NCI-H2196 treated with DMSO at 0.1 percent for 48 hours (cell line): ENCODE measurements around the gene PRKAR1B.
"Not testable (repeated sequence)": the region's sequence is repeated elsewhere in the genome, so short reads cannot be mapped to it uniquely, and the experiment has no call there.

Source experiments
- DNase-seq: peaks from one replicate; lab custom pipeline; 2025; ENCODE audit not compliant: unreplicated experiment; lab: John Stamatoyannopoulos, UW

PRKAR1B gene

GRCh38 chr7:651032-651728, 75.9 kb downstream of the PRKAR1B start:
- DNase-seq = no peak

- DNase-seq = no peak
Observed at GRCh38 chr7:650339-651031, 76.6 kb downstream of the PRKAR1B start.

- DNase-seq = no peak
Observed at GRCh38 chr7:646951-647350, 80.1 kb downstream of the PRKAR1B start.

DNA sequence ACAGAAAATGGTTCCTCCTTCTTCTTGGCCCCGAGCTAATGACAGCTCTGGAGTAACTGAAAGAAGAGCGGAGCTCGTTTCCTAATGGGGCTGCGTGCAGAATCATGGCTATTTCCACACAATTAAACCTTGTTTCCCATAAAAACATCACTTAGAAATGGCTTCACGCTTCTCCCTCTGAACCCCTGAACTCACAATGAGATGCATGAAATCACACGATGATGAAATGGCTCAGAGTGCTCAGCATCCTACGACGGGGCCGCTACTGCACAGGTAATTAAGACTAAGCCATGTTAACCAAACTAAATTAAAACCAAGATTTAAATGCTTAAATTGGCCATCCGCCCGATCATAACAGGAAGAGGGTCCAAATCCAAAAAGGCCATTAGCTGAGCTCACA, 80.6 kb downstream of the PRKAR1B start:
- DNase-seq = no peak

GRCh38 chr7:645606-646005, 81.5 kb downstream of the PRKAR1B start:
- DNase-seq = no peak

GRCh38 chr7:644381-645305, 82.4 kb downstream of the PRKAR1B start:
- DNase-seq = no peak

GRCh38 chr7:641966-642365, 85.1 kb downstream of the PRKAR1B start:
- no peak for DNase-seq

- DNase-seq = no peak
Observed at GRCh38 chr7:641269-641671, 85.8 kb downstream of the PRKAR1B start.

DNA sequence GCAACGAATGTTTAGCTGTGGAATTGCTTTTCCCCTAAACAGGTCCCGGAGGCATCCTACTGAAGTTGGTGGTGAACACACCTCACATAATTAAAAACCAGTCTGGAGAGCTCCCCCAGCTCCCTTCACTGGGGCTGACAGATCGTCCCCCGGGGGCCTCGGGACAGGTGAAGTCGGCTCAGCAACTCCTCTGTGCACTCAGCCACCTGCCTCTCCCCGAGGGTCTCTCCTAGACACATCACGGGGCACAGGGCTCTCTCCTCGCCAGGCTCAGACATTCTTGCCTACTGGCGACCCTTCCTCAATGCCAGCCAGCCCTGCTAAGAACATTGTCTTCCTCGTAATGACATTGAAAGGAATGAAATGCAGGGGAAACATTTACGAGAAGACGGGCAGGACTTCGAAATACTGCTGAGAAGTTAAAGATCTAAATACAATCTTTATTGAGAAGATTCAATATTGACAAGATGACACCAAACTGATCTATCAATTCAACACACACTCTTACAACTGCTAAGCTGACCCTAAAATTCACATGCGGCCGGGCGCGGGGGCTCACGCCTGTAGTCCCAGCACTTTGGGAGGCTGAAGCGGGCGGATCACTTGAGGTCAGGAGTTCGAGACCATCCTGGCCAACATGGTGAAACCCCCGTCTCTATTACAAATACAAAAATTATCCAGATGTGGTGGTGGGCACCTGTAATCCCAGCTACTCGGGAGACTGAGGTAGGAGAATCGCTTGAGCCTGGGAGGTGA, 88.6 kb downstream of the PRKAR1B start:
- no peak for DNase-seq

- no peak for DNase-seq
Observed at GRCh38 chr7:637826-638225, 89.3 kb downstream of the PRKAR1B start.

DNA sequence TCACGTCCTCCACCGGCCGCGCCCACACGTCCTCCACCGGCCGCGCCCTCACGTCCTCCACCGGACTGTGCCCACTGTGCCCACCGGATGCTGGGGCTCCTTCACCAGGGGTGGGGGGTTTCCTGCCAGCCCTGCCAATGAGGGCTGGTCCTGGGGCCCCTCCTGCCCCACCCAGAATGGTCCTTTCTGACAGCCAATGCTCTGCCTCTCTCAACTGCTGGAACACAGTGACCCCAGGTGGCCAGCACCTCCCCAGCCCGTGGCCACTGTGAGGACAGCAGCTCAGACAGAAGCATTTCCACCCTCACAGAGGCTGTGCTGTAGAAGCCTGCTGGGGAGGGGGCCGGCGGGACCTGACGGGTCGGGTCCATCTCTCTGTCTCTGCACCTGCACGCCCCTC, 90.7 kb downstream of the PRKAR1B start:
- no peak for DNase-seq

GRCh38 chr7:635687-636382, 91.2 kb downstream of the PRKAR1B start:
- DNase-seq = not testable (repeated sequence)

- no peak for DNase-seq
Observed at GRCh38 chr7:635227-635626, 91.9 kb downstream of the PRKAR1B start.

DNA sequence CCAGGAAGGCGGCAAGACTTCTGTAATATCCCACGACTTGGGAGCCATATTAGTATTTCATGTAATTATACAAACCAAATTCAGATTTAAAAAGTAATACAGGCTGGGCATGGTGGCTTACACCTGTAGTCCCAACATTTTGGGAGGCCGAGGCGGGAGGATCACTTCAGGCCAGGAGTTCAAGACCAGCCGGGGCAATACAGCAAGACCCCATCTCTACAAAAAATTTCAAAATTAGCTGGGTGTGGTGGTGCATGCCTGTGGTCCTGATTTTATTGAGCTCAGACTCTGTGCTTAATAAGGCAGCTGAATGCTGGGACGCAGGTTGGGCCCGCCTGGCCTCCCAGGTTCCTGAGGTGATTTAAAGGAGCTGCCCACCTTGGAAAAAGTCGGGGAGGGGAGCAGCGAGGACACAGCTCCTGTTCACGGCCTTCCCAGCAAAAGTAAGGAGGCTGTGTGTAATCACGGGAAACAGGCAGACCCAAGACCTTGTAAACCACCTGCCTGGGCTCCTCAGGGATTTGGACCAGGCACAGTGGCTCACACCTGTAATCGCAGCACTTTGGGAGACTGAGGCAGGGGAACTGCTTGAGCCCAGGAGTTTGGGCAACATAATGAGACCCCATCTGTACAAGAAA, 93.6 kb downstream of the PRKAR1B start:
- DNase-seq = no peak

DNA sequence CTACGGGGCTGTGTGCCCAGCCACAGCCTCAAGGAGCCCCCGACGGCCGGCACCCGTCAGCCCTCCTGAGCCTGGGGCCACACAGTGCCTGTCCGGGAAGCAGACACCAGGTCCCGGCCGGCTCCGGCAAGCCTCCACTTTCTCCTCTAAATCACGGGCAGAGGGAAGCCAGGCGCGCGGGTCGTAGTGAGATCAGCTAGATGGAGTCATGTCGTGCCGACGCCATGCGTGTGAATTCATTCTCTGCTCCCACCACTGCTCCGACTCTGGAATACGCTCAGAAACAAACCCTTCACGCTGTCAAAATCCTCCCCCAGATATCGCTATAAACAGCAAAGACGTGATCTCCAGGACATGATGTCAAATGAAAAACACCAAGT, 94.3 kb downstream of the PRKAR1B start:
- DNase-seq = no peak

- no peak for DNase-seq
Observed at GRCh38 chr7:631964-632830, 94.9 kb downstream of the PRKAR1B start.

DNA sequence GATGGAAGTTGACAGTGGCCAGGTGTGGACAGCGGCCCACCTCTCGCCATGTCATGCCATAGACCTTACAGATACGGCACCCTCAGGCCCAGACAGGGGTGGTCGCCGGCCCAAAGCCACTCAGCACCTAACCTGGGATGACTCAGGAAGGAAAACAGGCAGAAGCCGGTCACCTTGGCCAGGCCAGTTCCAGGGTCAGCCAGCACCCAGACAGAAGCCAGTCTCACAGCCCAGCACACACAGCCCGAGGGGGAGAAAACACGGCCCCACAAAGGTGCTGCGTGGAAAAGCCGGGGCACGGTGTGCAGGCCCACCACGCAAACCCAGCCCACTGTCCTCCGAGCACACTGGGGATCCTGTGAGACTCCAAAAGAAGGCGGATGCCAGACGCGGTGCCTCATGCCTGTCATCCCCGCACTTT, 95.8 kb downstream of the PRKAR1B start:
- no peak for DNase-seq

- no peak for DNase-seq
Observed at GRCh38 chr7:630539-630938, 96.5 kb downstream of the PRKAR1B start.

GRCh38 chr7:630111-630511, 97.0 kb downstream of the PRKAR1B start:
- DNase-seq = no peak
